GM23248 (cell line): ENCODE data around the gene SUN5.

Experiments
- EZH2 ChIP-seq: fragments of 200-600 bp; sonication (generic); IDR thresholded peaks from 2 replicates; pipeline ENCODE4 v1.6.1; 2018; ENCODE audit warnings: antibody characterized with exemption, mild to moderate bottlenecking; ENCODE audit not compliant: insufficient read depth, poor library complexity, severe bottlenecking
- EZH2phosphoT487 ChIP-seq: fragments of 200-600 bp; sonication (generic); IDR thresholded peaks from 2 replicates; pipeline ENCODE4 v1.6.1; 2018; ENCODE audit warnings: antibody characterized with exemption, moderate library complexity, mild to moderate bottlenecking, low read depth; ENCODE audit not compliant: insufficient read depth

GRCh38 chr20:32987044-32987825 lies 17.0 kb downstream of the SUN5 start:
- no peak for TF ChIP-seq EZH2phosphoT487
- no peak for TF ChIP-seq EZH2
